HUES6 (cell line): ENCODE results near the gene PMIS2.

Source experiments
- H3K27ac ChIP-seq: 2 replicates; pipeline ENCODE4 v1.7.0; 2013; ENCODE audit warnings: low read depth, mild to moderate bottlenecking, low read length, inconsistent platforms
- H3K27me3 ChIP-seq: 2 replicates; pipeline ENCODE4 v1.6.1; 2013; ENCODE audit warnings: low read length; ENCODE audit not compliant: control insufficient read depth, insufficient read depth
- H3K36me3 ChIP-seq: 2 replicates; pipeline ENCODE4 v1.6.1; 2013; ENCODE audit warnings: low read length; ENCODE audit not compliant: control insufficient read depth, insufficient read depth
- H3K4me1 ChIP-seq: 2 replicates; pipeline ENCODE4 v1.6.1; 2013; ENCODE audit warnings: low read length; ENCODE audit not compliant: control insufficient read depth, insufficient read depth
- H3K4me3 ChIP-seq: 2 replicates; pipeline ENCODE4 v1.5.1; 2013; ENCODE audit warnings: low read depth, low read length
- H3K9ac ChIP-seq: one replicate; pipeline ENCODE4 v1.6.1; 2013; ENCODE audit warnings: mild to moderate bottlenecking, low read length
- H3K9me3 ChIP-seq: 2 replicates; pipeline ENCODE4 v1.6.1; 2013; ENCODE audit warnings: low read depth, low read length; ENCODE audit not compliant: control insufficient read depth, insufficient read depth

Gene PMIS2

DNA sequence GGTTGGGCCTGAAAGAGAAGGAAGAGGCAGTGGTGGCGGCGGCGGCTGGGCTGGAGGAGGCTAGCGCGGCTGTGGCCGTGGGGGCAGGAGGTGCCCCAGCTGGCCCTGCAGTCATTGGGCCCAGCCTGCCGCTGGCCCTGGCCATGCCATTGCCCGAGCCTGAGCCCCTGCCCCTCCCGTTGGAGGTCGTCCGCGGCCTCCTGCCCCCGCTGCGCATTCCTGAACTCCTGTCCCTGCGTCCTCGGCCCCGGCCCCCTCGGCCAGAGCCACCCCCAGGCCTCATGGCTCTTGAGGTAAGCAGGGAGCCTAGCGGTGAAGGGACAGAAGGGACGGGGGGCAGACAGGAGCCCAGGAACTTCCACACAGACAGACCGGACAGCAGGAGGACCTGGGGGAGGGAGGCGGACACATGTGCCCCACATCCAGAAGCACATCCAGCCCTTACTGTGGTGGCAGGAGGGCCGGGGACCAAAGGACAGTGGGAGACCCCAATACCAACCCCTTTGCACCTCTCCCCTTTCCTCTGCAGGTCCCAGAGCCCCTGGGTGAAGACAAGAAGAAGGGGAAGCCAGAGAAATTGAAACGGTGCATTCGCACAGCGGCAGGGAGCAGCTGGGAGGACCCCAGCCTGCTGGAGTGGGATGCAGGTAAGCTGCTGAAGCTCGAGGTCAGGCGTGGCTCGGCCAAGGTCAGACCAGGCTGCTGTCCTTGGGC, 47.9 kb downstream of the PMIS2 start:
- Histone ChIP-seq H3K9ac (no peak overlapping the region), H3K27ac (no peak overlapping the region), H3K27me3 (no peaks in the 10 kb centered on the region), H3K36me3 (peaks cover 80% of the 10 kb centered on the region), H3K4me3 (no peak overlapping the region), H3K4me1 (peaks cover 5% of the 10 kb centered on the region; the same call in 1 of the 2 replicates), H3K9me3 (no peaks in the 10 kb centered on the region)

DNA sequence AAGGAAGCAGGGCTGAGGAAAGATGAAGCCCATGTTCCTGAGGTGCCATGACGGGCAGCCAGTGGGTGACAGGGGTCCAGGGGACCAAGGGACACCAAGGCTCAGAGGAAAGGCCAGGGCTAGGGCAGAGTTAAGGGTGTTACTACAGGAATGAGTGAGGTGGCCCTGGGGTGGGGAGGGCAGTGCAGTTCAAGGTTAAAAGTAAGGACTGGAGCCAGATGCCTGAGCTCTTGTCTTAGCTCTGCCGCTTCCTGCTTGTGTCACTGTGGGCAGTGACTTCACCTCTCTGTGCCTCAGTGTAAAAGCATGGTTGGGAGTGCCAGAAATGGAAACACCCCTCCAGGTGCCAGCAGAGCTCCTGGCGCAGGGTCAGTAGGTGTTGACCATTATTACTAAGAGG, 50.7 kb downstream of the PMIS2 start:
- peaks cover 66% of the 10 kb centered on the region for H3K36me3 ChIP-seq
- H3K9ac ChIP-seq, result no peak overlapping the region
- no peaks in the 10 kb centered on the region for H3K27me3 ChIP-seq
- H3K4me1 ChIP-seq, result peaks cover 16% of the 10 kb centered on the region
- no peak overlapping the region for H3K4me3 ChIP-seq
- H3K9me3 ChIP-seq, result no peaks in the 10 kb centered on the region
- H3K27ac ChIP-seq, result no peak overlapping the region
